OCI-M2 (cell line): ENCODE data around the gene NANOS2.

Source experiments
- DNase-seq: peaks from one replicate; lab custom pipeline; 2025; ENCODE audit not compliant: unreplicated experiment; lab: John Stamatoyannopoulos, UW

The NANOS2 gene

GRCh38 chr19:45929247-45929646 is 14.7 kb upstream of the NANOS2 start:
- DNase-seq = no peak

- DNase-seq = peak; percentile 65
Measured at GRCh38 chr19:45927565-45928261, 13.1 kb upstream of the NANOS2 start.

GRCh38 chr19:45924891-45925447 is 10.4 kb upstream of the NANOS2 start:
- no peak for DNase-seq

GRCh38 chr19:45922281-45922680 is 7.7 kb upstream of the NANOS2 start:
- DNase-seq = no peak

GRCh38 chr19:45920458-45920857 is 5.9 kb upstream of the NANOS2 start:
- DNase-seq = no peak

GRCh38 chr19:45919678-45920077 is 5.1 kb upstream of the NANOS2 start:
- DNase-seq = no peak

- no peak for DNase-seq
Measured at GRCh38 chr19:45918721-45919120, 4.1 kb upstream of the NANOS2 start.

GRCh38 chr19:45917421-45918091 is 3.0 kb upstream of the NANOS2 start:
- no peak for DNase-seq

- DNase-seq = no peak
Measured at GRCh38 chr19:45911291-45911690, 3.3 kb downstream of the NANOS2 start.

- DNase-seq = no peak
Measured at GRCh38 chr19:45908956-45909355, 5.6 kb downstream of the NANOS2 start.

GRCh38 chr19:45906221-45906620 is 8.4 kb downstream of the NANOS2 start:
- DNase-seq = no peak

GRCh38 chr19:45905011-45905410 is 9.6 kb downstream of the NANOS2 start:
- no peak for DNase-seq

GRCh38 chr19:45902651-45903625 is 11.6 kb downstream of the NANOS2 start:
- peak; percentile 94 for DNase-seq

- no peak for DNase-seq
Measured at GRCh38 chr19:45901912-45902650, 12.5 kb downstream of the NANOS2 start, which contains the start of gene MYPOP. Gene MYPOP (minus strand): TSS chr19:45902613. CDS start chr19:45901773, 840 bp downstream.

GRCh38 chr19:45901432-45901911 is 13.1 kb downstream of the NANOS2 start:
- DNase-seq = no peak

GRCh38 chr19:45900738-45901431 is 13.7 kb downstream of the NANOS2 start:
- DNase-seq = no peak

- no peak for DNase-seq
Measured at GRCh38 chr19:45899919-45900589, 14.5 kb downstream of the NANOS2 start.

- DNase-seq = no peak
Measured at GRCh38 chr19:45899253-45899652, 15.3 kb downstream of the NANOS2 start.

- no peak for DNase-seq
Measured at GRCh38 chr19:45897261-45897812, 17.2 kb downstream of the NANOS2 start.
